Kidney epithelial cell (primary cell): ENCODE measurements around the gene SNX14. TPM values are rescaled to one million over a fixed set of nuclear protein-coding genes. Genes with fewer than 3 reads are reported as not detected.
A peak's percentile ranks its signal among the peaks of the same experiment; 100 is the strongest.
"Not testable (repeated sequence)": the region's sequence is repeated elsewhere in the genome, so short reads cannot be mapped to it uniquely, and the experiment has no call there.

ENCODE experiments used
- DNase-seq: peaks from one replicate; pipeline ENCODE4 v3.0.0-alpha.2; 2010; ENCODE audit warnings: low read depth
- H3K27me3 ChIP-seq: 2 replicates; pipeline ENCODE4 v1.6.0; 2011; ENCODE audit warnings: low read length; ENCODE audit not compliant: control insufficient read depth, insufficient read depth
- H3K36me3 ChIP-seq: 2 replicates; pipeline ENCODE4 v1.5.1; 2011; ENCODE audit warnings: low read length; ENCODE audit not compliant: control insufficient read depth, insufficient read depth
- H3K4me3 ChIP-seq: 2 replicates; pipeline ENCODE4 v1.5.1; 2011; ENCODE audit warnings: low read depth, mild to moderate bottlenecking, control low read depth, low read length
- total RNA-seq: library from RNA; depleted of rRNA; stranded (reverse); fragments of >200 nt; gene quantifications from 2 replicates; pipeline ENCODE4 v1.2.3, GENCODE V29; 2015
- TF ChIP-seq, protein P1 (sequence below): IDR thresholded peaks from 2 replicates; pipeline ENCODE4 v1.5.1; 2011; ENCODE audit warnings: mild to moderate bottlenecking, moderate library complexity, low read length, control low read depth, inconsistent platforms; ENCODE audit not compliant: insufficient read depth, poor library complexity, severe bottlenecking

SNX14 gene
- total RNA-seq, 1 donor from 2014 or later, result 110 TPM

DNA sequence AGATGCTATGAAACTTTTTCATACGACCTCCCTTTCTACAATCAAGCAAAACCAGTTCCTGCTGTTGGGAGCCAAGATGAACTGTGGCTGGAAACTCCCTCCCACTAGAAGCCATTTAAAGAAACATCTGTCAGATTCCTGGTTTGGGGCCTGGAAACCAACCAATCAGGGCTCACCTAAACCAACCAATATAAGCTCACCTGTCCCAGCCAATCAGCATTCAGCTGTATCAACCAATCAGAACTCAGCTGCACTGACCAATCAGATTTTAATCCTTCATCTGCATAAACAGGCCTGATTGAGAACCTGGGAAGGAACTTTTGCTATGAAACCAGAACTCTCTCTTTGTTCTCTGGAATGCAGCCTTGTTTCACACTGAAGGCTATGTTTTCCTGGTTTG lies 42.4 kb downstream of the SNX14 start:
- Histone ChIP-seq H3K36me3 (no peaks in the 10 kb centered on the region), H3K4me3 (no peak overlapping the region), H3K27me3 (no peaks in the 10 kb centered on the region)
- no peak for DNase-seq
- TF ChIP-seq, protein P1, sequence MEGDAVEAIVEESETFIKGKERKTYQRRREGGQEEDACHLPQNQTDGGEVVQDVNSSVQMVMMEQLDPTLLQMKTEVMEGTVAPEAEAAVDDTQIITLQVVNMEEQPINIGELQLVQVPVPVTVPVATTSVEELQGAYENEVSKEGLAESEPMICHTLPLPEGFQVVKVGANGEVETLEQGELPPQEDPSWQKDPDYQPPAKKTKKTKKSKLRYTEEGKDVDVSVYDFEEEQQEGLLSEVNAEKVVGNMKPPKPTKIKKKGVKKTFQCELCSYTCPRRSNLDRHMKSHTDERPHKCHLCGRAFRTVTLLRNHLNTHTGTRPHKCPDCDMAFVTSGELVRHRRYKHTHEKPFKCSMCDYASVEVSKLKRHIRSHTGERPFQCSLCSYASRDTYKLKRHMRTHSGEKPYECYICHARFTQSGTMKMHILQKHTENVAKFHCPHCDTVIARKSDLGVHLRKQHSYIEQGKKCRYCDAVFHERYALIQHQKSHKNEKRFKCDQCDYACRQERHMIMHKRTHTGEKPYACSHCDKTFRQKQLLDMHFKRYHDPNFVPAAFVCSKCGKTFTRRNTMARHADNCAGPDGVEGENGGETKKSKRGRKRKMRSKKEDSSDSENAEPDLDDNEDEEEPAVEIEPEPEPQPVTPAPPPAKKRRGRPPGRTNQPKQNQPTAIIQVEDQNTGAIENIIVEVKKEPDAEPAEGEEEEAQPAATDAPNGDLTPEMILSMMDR, result no peak

DNA sequence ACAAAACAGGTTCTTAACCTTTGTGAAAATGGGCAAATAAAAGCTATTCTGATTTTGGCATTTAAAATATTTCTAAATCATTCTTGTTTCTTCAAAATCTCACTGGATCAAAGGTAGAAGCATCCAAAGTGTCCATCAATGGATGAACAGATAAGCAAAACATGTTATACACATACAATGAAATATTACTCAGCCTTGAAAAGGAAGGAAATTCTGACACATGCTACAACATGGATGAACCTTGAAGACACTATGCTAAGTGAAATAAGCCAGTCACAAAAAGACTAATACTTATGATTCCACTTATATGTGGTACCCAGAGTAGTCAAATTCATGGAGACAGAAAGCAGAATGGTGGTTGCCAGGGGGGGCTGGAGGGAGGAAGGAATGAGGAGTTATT lies 45.9 kb downstream of the SNX14 start:
- Histone ChIP-seq H3K4me3 (no peak overlapping the region), H3K27me3 (no peaks in the 10 kb centered on the region), H3K36me3 (no peaks in the 10 kb centered on the region)
- TF ChIP-seq, protein P1, result no peak
- DNase-seq, result no peak

DNA sequence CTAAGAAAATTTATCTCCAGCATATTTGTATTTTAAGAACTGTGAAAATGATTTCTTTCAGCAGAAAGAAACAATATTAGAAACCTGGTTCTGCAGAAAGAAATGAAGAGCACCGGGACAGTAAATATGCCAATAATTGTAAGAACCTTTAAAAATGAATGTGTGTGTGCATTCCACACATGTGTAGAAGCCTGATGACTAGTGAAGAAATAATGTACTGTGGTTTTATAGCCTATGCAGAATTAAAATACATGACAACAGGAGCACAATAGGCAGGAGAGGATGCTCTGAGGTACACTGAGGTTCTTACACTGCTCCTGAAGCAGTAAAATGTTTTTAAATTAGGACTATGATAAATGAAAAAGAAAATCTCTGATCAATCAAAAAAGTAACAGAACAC lies 48.9 kb downstream of the SNX14 start:
- no peaks in the 10 kb centered on the region for H3K27me3 ChIP-seq
- H3K4me3 ChIP-seq, result no peak overlapping the region
- DNase-seq, result no peak
- H3K36me3 ChIP-seq, result no peaks in the 10 kb centered on the region
- TF ChIP-seq, protein P1, result no peak

DNA sequence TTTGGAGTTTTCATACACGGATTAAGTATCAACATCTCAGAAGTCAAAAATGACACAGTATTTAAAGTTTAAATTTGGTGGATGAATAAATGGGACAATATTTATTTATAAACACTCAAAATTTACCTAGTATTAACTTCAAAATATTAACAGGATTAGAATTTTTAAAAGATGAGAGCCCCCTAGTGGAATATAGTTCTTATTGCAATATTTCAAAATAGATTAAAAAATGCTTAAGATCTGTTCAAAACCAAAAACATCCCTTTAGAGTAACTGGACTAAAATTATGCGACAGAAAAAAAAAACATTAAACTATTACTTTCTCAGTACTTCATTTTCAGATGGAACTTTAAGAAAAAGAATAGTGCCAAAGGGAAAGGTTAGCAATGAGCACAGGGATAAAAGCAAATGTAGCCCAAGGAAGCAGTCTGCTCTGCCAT lies 56.6 kb downstream of the SNX14 start:
- H3K27me3 ChIP-seq, result no peaks in the 10 kb centered on the region
- TF ChIP-seq, protein P1, result peak; percentile 28
- no peak for DNase-seq
- no peaks in the 10 kb centered on the region for H3K36me3 ChIP-seq
- H3K4me3 ChIP-seq, result no peak overlapping the region

DNA sequence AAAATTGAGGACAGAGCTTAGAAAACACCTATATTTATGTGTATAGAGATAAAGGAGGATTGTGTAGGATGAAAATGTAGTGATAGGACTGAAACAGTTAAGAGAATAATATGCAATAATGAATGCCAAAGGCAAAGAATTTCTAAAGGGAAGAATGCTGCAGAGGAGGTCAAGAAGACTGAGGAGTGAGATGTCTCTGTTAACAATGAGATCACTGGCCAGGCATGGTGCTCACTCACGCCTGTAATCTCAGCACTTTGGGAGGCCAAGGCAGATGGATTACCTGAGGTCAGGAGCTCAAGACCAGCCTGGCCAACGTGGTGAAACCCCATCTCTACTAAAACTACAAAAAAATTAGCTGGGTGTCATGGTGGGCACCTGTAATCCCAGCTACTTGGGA lies 69.4 kb downstream of the SNX14 start:
- not testable (repeated sequence) for DNase-seq, H3K4me3 ChIP-seq, H3K36me3 ChIP-seq, H3K27me3 ChIP-seq

DNA sequence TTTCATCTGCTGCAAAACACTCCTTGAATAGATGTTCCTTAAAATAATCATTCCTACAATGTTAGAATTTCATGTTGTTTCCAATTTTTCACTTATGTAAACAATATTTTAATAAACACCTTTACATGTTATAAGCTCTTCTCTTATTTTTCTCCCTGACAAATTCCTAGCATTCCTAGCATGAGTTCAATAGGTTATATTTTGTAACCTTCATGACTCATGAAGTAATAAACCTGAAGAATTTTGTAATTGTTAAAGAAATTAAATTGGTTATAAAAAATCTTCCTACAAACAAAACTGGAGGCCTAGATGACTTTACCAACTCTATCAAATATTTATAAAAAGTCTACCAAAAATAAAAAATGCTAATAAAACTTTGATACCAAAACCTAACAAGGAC lies 77.5 kb downstream of the SNX14 start:
- Histone ChIP-seq H3K36me3 (peaks cover 4% of the 10 kb centered on the region), H3K27me3 (no peaks in the 10 kb centered on the region), H3K4me3 (no peak overlapping the region)
- TF ChIP-seq, protein P1, result no peak
- no peak for DNase-seq
